Gastroesophageal sphincter (tissue), 4 donors: Measurements from ENCODE around the gene SMAD4. TPM values are rescaled to one million over a fixed set of nuclear protein-coding genes. Genes with fewer than 3 reads are reported as not detected.

Experiments
- ATAC-seq: fragments of 150-250 bp; one replicate; pipeline ENCODE4 v1.9.1; 2016; ENCODE audit warnings: mild to moderate bottlenecking, moderate library complexity
- H3K27ac ChIP-seq, 4 donors: fragments of 200-600 bp; sonication (generic) in 3 of 4; 1 replicate in 3 of 4; 2 replicates in 1 of 4; pipeline ENCODE4 v1.5.1; 2016 to 2019
- H3K27me3 ChIP-seq: fragments of 200-600 bp; sonication (generic); one replicate; pipeline ENCODE4 v1.5.1; 2019
- H3K36me3 ChIP-seq, 2 donors: fragments of 200-600 bp; sonication (generic); one replicate each; pipeline ENCODE4 v1.5.1; 2019; ENCODE audit warnings: control low read depth in 1 of 2
- H3K4me1 ChIP-seq, 3 donors: fragments of 200-600 bp; sonication (generic); 1 replicate in 2 of 3; 2 replicates in 1 of 3; pipeline ENCODE4 v1.5.1; 2016 to 2019; ENCODE audit warnings: control low read depth in 2 of 3
- H3K4me3 ChIP-seq, 2 donors: fragments of 200-600 bp; sonication (generic); one replicate each; pipeline ENCODE4 v1.5.1; 2019; ENCODE audit warnings: mild to moderate bottlenecking in 1 of 2, moderate library complexity in 1 of 2
- H3K9me3 ChIP-seq, 3 donors: fragments of 200-600 bp; sonication (generic); one replicate each; pipeline ENCODE4 v1.5.1; 2017 to 2019; ENCODE audit warnings: control low read depth in 2 of 3
- CTCF ChIP-seq, 4 experiments: fragments of 200-600 bp in 2 of 4; fragments of 450-650 bp in 2 of 4; sonication (generic) in 1 of 4; IDR thresholded peaks; one replicate each; pipeline ENCODE4 v1.5.1; 2017 to 2019; ENCODE audit warnings: antibody characterized with exemption in 4 of 4, mild to moderate bottlenecking in 2 of 4, moderate library complexity in 2 of 4
- EP300 ChIP-seq: sonication (generic); formaldehyde crosslinking; IDR thresholded peaks from one replicate; pipeline ENCODE4 v1.6.1; 2017; ENCODE audit warnings: antibody characterized with exemption, mild to moderate bottlenecking
- POLR2A ChIP-seq, 2 donors: fragments of 450-650 bp; IDR thresholded peaks; one replicate each; pipeline ENCODE4 v1.6.1; 2017; ENCODE audit warnings: antibody characterized with exemption in 2 of 2, mild to moderate bottlenecking in 2 of 2, moderate library complexity in 1 of 2
- POLR2AphosphoS5 ChIP-seq: sonication (generic); formaldehyde crosslinking; IDR thresholded peaks from one replicate; pipeline ENCODE4 v1.6.1; 2017; ENCODE audit warnings: antibody characterized with exemption
- WGBS, 2 donors: methylation state at CpG; one replicate each; pipeline ENCODE4 v1.1.5; 2018; ENCODE audit warnings: low coverage in 1 of 2; 5-methylcytosine and 5-hydroxymethylcytosine counted together
- total RNA-seq, 4 donors: library from RNA; depleted of rRNA; stranded (reverse); fragments of >200 nt; gene quantifications; one replicate each; pipeline ENCODE4 v1.1.0, GENCODE V29; 2016

The SMAD4 gene
- total RNA-seq, 4 donors from 2014 or later, result 132 to 170 (median 137) TPM

- Histone ChIP-seq H3K4me3 (no peak overlapping the region), H3K4me1 (peaks cover 0 to 21% (median 0%) of the 10 kb centered on the region in 3 donors), H3K36me3 (peaks cover 15 to 61% of the 10 kb centered on the region in 2 donors), H3K9me3 (no peaks in the 10 kb centered on the region), H3K27ac (no peak overlapping the region), H3K27me3 (no peaks in the 10 kb centered on the region)
- TF ChIP-seq EP300, result no peak
- TF ChIP-seq CTCF (IDR thresholded peaks at IDR 0.05), result no peak
- no peak for TF ChIP-seq POLR2AphosphoS5
- no peak for TF ChIP-seq POLR2A (IDR thresholded peaks at IDR 0.05)
- WGBS, 2 donors, result 37 to 56% methylated on average over 2 of the region's 2 CpGs
- ATAC-seq, result no peak
These were observed 47.2 kb downstream of the SMAD4 start for GRCh38 chr18:51077217-51077616.

GRCh38 chr18:51078026-51078425 lies 48.0 kb downstream of the SMAD4 start:
- Histone ChIP-seq H3K36me3 (peaks cover 15 to 67% of the 10 kb centered on the region in 2 donors), H3K4me1 (peaks cover 0 to 21% (median 0%) of the 10 kb centered on the region in 3 donors), H3K27ac (no peak overlapping the region), H3K4me3 (no peak overlapping the region), H3K27me3 (no peaks in the 10 kb centered on the region), H3K9me3 (no peaks in the 10 kb centered on the region)
- 94% methylated on average over 2 to 5 of the region's 5 CpGs for WGBS, 2 donors
- no peak for TF ChIP-seq CTCF (IDR thresholded peaks at IDR 0.05)
- TF ChIP-seq POLR2AphosphoS5, result no peak
- no peak for TF ChIP-seq EP300
- TF ChIP-seq POLR2A (IDR thresholded peaks at IDR 0.05), result no peak
- ATAC-seq, result no peak

- no peak for ATAC-seq
- H3K27me3 ChIP-seq, result no peaks in the 10 kb centered on the region
- WGBS, 2 donors, result 0 to 33% methylated on average over 1 to 2 of the region's 2 CpGs
- TF ChIP-seq POLR2AphosphoS5 (no peak), CTCF (IDR thresholded peaks at IDR 0.05) (no peak), POLR2A (IDR thresholded peaks at IDR 0.05) (no peak), EP300 (no peak)
- no peaks in the 10 kb centered on the region for H3K4me1 ChIP-seq
- H3K9me3 ChIP-seq, result no peaks in the 10 kb centered on the region
- peaks cover 8 to 86% of the 10 kb centered on the region in 2 donors for H3K36me3 ChIP-seq
- no peak overlapping the region for H3K27ac ChIP-seq
- H3K4me3 ChIP-seq, result no peak overlapping the region
These were observed 52.7 kb downstream of the SMAD4 start for GRCh38 chr18:51082571-51083267.

- ATAC-seq, result no peak
- H3K9me3 ChIP-seq, result peaks cover 0 to 3% (median 0%) of the 10 kb centered on the region in 3 donors
- no peak overlapping the region for H3K4me3 ChIP-seq
- TF ChIP-seq CTCF (IDR thresholded peaks at IDR 0.05), result no peak
- TF ChIP-seq POLR2A (IDR thresholded peaks at IDR 0.05), result no peak
- TF ChIP-seq POLR2AphosphoS5, result no peak
- no peak for TF ChIP-seq EP300
- no peaks in the 10 kb centered on the region for H3K4me1 ChIP-seq
- peaks cover 4 to 79% of the 10 kb centered on the region in 2 donors for H3K36me3 ChIP-seq
- 88 to 90% methylated on average over 1 of the region's 1 CpG for WGBS, 2 donors
- H3K27ac ChIP-seq, result no peak overlapping the region
- no peaks in the 10 kb centered on the region for H3K27me3 ChIP-seq
These were observed 53.4 kb downstream of the SMAD4 start for GRCh38 chr18:51083398-51083797.

GRCh38 chr18:51088410-51088809 lies 58.4 kb downstream of the SMAD4 start:
- no peak overlapping the region for H3K27ac ChIP-seq
- H3K4me3 ChIP-seq, result no peak overlapping the region
- no peaks in the 10 kb centered on the region for H3K27me3 ChIP-seq
- WGBS, 2 donors, result 100% methylated on average over 1 of the region's 1 CpG
- no peaks in the 10 kb centered on the region for H3K4me1 ChIP-seq
- no peak for ATAC-seq
- peaks cover 0 to 31% of the 10 kb centered on the region in 2 donors for H3K36me3 ChIP-seq
- H3K9me3 ChIP-seq, result peaks cover 0 to 14% (median 0%) of the 10 kb centered on the region in 3 donors
- TF ChIP-seq EP300, result no peak
- no peak for TF ChIP-seq POLR2A (IDR thresholded peaks at IDR 0.05)
- TF ChIP-seq CTCF (IDR thresholded peaks at IDR 0.05), result no peak
- TF ChIP-seq POLR2AphosphoS5, result no peak
